ENCODE measurements around the gene GPC5.
"Not testable (repeated sequence)": the region's sequence is repeated elsewhere in the genome, so short reads cannot be mapped to it uniquely, and the experiment has no call there.

The GPC5 gene

DNA sequence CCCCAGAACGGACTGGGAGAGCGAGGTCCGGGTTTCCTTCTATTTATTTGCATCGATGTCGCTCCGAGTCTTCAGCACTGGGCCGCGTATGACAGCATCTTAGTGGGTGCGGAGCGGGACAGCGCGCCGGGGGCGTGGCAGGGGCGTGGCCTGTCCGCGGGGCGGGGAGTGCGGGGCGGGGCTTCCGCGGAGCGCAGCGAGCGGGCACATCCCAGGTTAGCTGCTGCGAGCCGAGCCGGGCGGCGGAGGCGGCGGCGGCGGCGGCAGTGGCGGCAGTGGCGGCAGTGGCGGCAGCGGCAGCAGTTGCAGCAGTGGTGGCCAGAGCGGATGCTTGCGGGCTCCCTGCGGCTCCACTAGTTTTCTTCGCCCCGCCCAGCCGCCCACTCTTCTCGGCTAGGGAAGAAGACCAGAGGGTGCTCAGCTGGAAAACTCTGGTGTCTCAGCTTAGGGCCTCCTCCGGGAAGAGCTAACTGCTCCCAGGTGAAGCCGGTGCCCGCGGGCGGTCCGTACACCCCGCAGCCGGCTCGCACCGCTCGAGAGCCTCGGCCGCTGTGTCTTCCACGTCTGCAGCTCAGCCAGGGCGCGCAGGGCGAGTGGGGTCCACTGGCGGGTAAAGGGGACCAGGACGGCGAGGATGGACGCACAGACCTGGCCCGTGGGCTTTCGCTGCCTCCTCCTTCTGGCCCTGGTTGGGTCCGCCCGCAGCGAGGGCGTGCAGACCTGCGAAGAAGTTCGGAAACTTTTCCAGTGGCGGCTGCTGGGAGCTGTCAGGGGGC is at the start of gene GPC5:
Gene GPC5 (plus strand): TSS at position 209 of the 776 bp plus-strand sequence.
- peak; percentile 72 for DNase-seq (ENCODE audit: low read depth)

DNA sequence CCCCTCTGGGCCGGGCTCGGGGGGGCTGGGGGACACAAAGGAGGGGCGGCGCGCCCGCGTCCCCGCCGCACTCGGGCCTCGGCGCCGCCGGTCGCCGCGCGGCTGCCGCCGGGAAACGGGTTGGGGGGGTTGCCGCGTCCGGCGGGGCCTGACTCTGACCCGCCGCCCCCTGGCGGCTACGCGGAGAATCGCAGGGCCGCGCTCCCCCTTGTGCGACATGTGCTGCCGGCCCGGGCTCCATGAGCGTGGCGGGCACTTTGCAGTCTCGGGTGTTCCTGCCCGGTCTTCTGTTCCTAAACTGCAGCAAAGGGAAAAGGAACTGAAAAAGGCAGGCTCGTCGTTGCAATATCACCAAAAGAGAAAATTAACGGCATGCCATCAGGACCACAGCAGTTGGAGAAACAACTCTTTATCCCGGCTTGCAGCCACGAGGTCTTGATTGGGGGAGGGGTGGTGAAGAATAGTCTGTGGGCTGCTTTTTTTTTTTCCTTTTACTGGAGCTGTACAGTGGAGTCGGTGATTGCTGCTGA is 49.5 kb upstream of the GPC5 start:
- peak; percentile 84 for DNase-seq (ENCODE audit: low read depth)

DNA sequence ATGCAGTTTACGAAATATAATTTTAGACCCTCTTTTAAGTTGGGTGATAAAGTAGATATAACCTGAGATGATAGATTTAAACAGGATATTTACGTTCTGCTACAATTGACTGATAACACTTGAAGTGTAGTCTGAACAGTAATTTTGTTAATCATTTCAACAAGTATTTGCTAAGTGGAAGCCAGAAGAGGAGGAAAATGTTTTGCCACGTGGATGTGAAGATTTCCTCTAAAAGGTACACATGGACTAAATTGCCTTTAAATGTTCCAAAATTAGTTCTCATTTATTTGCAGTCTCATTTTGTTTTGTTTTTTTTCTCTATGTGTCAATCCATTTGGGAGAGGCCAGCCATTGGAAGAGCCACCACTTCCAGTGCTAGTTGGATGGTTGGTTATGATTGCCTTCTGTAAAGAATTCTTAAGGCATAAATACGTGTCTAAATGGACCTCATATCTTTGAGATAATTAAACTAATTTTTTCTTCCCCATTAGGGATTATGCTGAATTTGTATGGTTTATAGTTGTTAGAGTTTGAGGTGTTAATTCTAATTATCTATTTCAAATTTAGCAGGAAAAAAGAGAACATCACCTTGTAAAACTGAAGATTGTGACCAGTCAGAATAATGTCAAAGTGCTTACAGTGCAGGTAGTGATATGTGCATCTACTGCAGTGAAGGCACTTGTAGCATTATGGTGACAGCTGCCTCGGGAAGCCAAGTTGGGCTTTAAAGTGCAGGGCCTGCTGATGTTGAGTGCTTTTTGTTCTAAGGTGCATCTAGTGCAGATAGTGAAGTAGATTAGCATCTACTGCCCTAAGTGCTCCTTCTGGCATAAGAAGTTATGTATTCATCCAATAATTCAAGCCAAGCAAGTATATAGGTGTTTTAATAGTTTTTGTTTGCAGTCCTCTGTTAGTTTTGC is 48.2 kb upstream of the GPC5 start:
- no peak for DNase-seq (ENCODE audit: low read depth)

DNA sequence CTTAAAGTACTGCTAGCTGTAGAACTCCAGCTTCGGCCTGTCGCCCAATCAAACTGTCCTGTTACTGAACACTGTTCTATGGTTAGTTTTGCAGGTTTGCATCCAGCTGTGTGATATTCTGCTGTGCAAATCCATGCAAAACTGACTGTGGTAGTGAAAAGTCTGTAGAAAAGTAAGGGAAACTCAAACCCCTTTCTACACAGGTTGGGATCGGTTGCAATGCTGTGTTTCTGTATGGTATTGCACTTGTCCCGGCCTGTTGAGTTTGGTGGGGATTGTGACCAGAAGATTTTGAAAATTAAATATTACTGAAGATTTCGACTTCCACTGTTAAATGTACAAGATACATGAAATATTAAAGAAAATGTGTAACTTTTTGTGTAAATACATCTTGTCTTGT is 47.3 kb upstream of the GPC5 start:
- no peak for DNase-seq (ENCODE audit: low read depth)

DNA sequence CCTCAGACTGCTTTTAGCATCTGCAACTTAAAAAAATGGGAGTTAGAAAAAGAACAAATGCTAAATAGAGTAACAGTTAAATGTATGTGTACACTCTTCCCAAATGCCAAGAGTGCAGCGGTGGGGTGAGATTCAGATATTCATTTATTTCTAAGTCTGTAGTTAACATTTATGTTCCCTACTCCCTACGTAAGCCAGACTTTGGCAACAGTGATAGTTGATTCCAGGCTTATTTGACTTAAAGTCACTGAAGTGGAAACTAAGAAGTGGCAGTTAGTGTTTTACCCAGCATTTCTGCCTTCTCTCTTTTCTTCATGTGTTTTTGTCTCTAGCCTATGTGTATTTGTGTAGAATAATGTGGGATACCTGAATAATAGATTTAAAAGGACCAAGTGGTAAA is 46.4 kb upstream of the GPC5 start:
- DNase-seq (ENCODE audit: low read depth) = no peak

DNA sequence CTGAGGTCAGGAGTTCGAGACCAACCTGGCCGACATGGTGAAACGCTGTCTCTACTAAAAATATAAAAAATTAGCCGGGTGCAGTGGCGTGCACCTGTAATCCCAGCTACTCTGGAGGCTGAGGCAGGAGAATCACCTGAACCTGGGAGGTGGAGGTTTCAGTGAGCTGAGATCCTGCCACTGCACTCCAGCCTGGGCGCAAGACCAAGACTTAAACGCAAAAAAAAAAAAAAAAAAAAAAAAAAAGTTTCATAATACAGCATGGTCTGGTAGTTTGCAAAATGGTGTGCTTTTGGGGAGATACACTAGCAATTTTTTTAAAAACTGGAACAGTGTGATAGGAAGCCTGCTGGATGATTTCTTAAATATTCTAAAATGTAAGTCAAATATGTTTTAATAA is 45.5 kb upstream of the GPC5 start:
- not testable (repeated sequence) for DNase-seq (ENCODE audit: low read depth)

DNA sequence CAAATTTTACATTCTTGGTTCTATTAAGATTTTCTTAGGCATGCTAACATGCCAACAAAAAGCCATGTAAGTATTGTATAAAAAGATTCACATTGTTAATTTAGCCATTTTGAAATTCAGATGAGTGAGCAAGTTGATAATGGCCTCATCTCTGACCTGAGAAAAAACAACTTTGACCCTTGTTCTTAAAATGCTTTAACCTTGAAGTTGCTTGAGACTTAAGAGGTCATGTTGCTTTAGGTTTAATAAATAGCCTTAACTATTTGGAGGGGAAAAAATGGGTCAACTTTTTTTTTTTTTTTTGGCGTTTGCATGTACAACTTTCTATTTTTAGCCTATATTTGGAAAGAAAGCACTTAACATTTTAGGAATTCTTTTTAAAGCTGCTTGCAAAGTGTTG is 44.9 kb upstream of the GPC5 start:
- DNase-seq (ENCODE audit: low read depth) = no peak

DNA sequence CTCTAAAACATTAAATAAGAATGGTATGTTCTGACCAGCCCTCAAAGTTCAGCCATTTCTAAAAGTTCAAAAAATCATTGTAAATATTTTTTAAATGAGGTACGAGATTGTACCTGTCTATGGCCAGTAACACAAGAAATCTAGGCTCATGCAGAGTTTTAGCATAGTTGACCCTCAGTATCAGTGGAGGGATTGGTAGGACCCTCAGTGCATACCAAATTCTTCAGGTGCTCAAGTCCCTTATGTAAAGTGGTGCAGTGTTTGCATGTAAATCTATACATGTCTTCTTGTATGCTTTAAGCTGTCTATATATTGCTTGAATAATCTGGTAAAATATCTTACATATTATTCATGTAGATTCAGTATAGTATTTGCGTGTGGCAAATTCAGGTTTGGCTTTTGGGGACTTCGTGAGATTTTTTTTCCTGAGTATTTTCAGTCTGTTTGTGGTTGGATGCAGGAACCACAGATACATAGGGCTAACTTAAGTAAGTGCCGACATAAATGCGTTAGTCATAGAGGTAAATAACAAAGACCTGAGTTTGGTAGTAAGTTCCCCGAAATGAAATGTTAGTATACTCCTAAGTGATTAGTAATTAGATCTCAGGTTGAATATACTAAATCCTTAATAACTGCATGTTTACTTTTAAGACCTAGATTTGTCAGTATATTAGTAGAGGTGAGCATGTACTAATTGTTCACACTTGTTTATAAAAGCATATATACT is 43.2 kb upstream of the GPC5 start:
- no peak for DNase-seq (ENCODE audit: low read depth)

DNA sequence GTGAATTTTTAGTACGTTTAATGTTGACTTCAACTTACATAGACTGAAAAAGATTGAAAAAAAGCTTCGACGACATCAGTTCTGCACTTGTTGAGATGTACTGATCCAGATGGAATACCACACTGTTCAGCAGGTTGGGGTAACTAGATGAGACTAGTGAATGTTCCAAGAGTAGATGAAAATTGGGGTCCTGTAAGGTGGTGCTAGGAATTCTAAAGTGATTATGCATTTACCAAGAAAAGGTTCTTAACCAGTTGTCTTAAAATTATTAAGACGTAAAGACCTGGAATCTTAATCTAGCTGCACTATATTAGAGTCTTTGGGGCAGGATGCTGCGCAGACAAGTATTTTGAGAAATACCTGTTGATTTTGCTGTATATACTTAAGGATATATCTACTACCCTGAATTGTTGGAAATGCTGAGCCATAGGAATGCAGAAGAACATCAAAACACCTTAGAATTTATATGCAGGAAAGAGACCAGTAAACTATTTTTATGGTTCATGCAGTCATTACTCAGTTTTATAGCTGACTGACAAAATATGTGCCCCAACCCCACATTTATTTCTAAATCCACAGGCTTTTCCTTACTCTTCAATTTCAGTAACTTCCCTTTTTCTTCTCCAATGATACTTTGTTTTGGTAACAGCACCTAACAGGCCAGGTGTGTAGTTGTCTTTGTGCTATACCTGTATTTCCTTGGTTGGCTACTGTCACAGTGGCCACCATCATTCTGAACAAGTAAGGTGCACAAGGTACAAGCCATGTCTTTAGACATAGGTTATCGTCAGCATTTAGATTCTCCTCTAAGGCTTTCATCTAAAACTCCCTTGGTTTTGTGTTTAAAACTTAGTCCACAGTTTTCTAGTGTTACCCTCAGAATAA is 42.4 kb upstream of the GPC5 start:
- DNase-seq (ENCODE audit: low read depth) = no peak

DNA sequence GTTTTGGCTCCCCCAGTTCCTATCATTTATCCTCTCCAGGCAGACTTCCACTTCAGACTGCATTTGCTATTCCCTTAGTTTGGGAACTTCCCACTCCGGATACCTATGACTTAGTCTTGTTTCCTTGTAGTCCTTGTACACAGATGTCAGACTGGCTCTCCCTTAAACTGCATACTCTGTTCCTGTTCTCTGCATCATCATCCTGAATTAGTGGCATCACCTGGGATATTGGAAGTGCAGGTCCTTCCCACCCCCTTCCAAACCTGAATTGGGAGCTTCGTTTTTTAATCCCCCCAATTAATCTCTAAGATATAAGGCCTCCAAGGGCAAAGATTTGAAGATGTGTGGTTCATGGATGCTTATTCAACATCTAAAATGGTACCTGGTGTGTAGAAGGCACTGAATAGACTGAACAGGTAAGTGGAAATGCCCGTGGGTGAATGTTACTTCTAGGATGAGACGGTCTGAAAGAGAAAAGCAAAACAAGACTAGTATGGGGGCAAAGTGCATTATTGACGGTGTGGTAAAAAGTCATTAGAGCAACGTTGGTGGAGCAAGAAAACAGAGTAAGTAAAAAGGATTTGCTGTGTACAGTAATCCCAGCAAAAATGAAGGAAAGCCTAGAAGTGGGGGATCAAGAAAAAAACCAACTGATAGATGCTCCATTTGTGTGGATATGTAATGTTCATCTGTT is 41.4 kb upstream of the GPC5 start:
- no peak for DNase-seq (ENCODE audit: low read depth)

DNA sequence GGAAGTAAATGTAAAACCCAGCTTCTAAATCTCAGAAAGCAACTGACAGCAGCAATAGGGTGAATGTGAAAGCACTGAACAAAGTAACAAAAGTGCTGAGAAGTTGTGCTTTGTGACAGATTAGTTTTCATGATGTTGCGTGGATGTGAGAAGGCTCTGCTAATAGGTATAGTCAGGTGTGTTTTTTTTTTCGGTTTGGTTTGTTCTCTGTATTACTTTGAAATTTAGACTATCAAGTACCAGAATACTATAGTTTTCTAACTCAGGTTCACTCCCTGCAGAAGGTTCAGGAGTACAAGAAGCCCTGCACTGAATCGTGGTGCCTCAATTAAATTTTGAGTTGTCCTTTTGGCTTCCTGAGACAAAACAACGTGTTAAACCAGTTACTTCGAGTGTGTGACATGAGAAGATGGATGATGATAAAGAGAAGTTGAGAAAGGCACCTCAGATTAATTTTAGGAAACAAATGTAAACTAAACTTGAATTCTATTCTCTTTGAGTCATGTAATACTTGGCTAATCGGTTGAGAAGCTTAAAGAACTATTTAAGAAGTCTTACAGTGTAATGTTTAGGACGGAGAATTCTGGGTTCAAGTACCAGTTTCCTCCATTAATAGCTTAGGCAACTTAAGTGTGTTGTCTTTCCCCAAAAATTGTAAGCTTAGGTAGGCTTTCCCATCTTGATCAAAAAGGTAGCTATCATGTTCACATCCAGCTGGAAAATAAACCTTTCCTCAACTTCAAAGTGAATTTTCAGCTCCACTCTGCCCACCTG is 40.6 kb upstream of the GPC5 start:
- no peak for DNase-seq (ENCODE audit: low read depth)

DNA sequence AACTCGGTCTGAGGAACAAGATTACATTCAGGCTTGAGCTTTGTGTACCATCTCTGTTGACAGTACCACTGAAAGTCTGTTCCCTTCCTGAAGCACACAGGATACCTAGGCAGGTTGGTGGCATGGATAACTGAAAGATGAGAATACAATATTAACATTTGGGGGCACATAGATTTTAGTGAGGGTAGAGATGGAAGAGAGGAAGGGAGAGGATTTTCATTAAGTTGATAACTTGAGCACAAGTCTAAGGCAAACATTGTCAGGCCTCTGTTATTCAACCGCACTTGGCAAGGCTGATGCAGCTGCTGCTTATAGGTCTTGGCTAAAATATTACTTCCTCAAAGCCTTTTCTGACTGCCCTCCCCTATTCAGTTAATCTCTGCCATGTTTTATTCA is 40.0 kb upstream of the GPC5 start:
- DNase-seq (ENCODE audit: low read depth) = no peak

DNA sequence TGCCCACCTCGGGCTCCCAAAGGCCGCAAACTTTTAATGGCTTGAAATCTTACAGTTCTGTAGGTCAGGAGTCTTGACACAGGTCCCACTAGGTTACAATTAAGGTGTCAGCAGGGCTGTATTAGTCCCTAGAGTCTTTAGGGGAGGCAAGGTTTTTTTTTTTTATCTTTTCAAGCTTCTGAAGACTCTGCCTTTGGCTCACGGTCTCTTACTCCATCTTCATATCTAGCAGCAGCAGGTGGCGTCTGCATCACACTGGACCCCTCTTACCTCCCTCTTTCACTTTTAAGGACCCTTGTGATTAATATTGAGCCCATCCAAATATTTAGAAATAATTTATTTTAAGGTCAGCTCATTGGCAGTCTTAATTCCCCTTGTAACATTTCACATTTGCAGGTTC is 39.3 kb upstream of the GPC5 start:
- DNase-seq (ENCODE audit: low read depth) = no peak

DNA sequence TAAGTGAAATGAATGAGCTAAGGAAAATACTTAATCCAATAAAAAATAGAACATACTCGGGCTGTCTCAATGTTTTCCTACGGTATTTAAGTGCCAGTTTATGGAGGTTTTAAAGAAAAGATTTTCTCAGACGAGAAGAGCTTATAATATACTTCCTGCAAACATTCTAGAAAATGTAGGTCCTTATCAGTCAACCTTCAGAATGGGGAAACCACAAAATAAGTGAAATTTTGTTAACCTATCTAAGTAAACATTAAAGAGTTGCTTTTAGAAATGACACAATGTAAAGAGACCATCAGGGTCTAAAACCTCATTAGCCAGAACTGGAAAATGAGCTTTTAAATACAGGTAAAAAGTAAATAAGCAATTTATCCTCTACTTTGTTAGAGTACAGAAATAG is 38.8 kb upstream of the GPC5 start:
- DNase-seq (ENCODE audit: low read depth) = no peak

DNA sequence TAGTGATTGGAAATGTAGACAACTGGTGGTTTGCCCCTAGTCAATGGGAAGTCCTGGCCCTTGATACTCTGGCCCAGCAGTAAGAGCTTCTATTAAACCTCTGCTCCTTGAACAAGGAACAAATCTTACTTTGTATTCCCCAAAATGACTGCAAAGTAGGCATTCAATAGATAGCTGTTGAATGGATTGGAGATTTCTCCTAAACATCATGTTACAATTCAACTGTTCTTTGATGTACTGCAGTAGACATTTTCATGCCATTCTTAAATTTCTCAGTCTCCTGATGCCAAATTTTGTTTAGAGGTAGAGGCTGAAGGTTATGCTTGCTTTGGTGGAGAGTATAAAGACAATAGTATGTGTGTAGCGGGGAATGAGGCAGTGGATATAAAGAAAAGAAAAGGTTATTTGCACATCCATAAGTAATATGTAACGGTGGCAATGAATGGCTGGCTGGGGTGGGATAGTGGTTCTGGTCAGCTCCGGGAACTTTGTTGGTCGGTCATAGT is 38.1 kb upstream of the GPC5 start:
- DNase-seq (ENCODE audit: low read depth) = no peak

DNA sequence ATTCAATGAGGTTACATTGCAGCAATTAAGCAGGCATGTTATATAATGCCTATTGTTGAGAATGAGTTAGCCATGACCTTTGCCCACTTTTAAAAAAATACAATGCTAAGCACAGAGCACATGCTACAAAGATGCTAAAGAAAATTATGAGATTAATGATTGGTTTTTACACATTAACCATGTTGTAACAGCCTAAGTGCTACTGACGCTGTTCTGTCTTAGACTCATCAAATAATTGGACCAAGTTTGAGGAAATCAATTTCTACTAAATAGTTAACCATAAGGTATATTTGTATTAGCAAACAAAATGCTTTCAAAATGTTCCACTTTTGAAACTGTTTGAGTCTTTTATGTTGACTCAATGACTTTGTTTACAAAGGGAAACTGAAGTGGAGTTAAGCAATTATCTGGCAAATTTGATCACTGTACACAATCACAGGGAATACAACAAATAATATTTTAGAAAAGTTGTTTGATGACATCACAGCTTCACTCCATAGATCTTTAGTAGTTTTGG is 36.6 kb upstream of the GPC5 start:
- DNase-seq (ENCODE audit: low read depth) = no peak

DNA sequence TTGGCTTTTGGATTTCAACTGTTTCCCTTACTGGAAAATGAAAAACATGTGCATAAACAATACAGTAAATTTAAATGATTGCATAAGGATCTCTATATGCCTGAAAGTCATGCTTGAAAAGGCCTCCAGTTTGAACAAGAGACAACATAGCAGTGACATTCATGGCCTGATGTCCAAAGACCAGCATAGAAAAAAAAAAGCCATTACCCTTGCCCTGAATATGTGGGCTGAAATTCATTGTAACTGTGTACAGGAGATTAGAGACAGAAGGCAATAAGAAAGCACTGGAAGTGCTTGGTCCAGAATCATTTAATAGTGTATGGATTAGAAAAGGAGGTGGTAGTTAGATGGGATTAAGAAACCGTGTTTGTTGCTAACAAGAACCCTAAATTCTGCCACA is 35.5 kb upstream of the GPC5 start:
- DNase-seq (ENCODE audit: low read depth) = no peak

DNA sequence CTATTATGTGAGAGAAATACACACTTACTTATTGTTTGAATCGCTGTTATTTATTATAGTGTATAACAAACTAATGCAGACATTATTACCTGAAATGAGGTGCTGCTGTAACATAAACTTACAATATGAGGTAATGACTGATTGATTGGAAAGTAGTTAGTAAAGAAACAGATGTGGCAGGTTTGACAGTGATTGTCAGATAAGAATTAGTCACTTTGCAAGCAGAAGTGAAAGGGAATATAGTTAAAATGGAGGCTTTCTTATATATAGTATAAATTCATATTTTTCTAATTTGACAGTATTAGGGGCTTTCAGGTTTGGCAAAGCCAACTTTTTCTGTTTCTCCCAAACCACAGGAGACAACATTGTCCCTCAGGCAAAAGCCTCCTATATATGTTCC is 30.3 kb upstream of the GPC5 start:
- no peak for DNase-seq (ENCODE audit: low read depth)

DNA sequence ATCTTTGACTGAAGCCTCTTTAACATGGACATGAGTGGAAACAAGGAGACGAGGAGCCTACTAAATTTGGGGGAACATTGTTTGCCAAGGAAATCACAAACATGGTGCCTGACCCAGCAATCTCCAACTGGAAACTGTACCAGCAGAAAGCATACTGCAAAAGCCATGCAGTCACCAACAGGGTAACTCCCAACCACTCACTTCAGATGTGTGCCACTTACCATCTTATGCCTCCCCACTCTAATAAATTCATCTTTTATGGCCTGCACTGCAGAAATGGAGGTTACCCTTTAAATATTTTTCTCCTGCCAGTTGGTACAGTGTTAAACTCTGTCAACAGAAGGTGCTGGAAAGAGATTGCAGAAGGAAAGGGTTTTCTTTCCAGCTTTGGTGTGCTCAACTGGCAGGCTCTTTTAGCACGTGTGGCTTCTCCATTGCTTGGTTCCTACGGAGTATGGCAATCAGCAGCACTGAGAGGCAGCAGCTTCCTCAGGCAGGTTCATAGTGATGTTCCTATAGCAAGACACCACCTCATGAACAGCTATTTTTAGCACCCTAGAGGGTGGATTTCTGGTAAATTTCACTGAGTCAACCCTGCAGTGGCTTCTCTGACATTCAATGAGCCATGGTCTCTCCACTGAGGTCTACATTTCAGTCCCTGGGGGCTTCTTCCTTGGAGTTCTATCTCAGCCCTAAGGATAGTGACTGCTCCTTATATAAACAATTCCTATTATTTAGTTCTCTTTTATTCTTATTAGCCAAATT is 29.6 kb upstream of the GPC5 start:
- DNase-seq (ENCODE audit: low read depth) = peak; percentile 36

Measured in EH (cell line).